GM12875 (cell line): ENCODE data around the gene CALML5.

Experiments
- H3K4me3 ChIP-seq: one replicate; pipeline ENCODE4 v1.5.1; 2011; ENCODE audit warnings: low read depth, low read length, control low read depth
- CTCF ChIP-seq: IDR thresholded peaks from 2 replicates; pipeline ENCODE4 v1.5.1; 2011; ENCODE audit warnings: low read depth, mild to moderate bottlenecking, control low read depth, inconsistent platforms, low read length, moderate library complexity, borderline replicate concordance; ENCODE audit not compliant: insufficient read depth

Gene CALML5

GRCh38 chr10:5545011-5545410 lies 45.6 kb upstream of the CALML5 start:
- no peak overlapping the region for H3K4me3 ChIP-seq
- TF ChIP-seq CTCF, result no peak

GRCh38 chr10:5544216-5544805 lies 44.9 kb upstream of the CALML5 start:
- H3K4me3 ChIP-seq, result no peak overlapping the region
- no peak for TF ChIP-seq CTCF

GRCh38 chr10:5543623-5544022 lies 44.3 kb upstream of the CALML5 start:
- H3K4me3 ChIP-seq, result no peak overlapping the region
- no peak for TF ChIP-seq CTCF

- TF ChIP-seq CTCF, result no peak
- no peak overlapping the region for H3K4me3 ChIP-seq
These were observed 42.7 kb upstream of the CALML5 start for GRCh38 chr10:5542100-5542499.

GRCh38 chr10:5540891-5541290 lies 41.5 kb upstream of the CALML5 start:
- no peak for TF ChIP-seq CTCF
- no peak overlapping the region for H3K4me3 ChIP-seq

- no peak for TF ChIP-seq CTCF
- H3K4me3 ChIP-seq, result no peak overlapping the region
These were observed 40.7 kb upstream of the CALML5 start for GRCh38 chr10:5540080-5540479.

- H3K4me3 ChIP-seq, result no peak overlapping the region
- no peak for TF ChIP-seq CTCF
These were observed 39.7 kb upstream of the CALML5 start for GRCh38 chr10:5538892-5539651.
